ENCODE results near the gene DCAF12. TPM values are rescaled to one million over a fixed set of nuclear protein-coding genes. Genes with fewer than 3 reads are reported as not detected.
A peak's percentile ranks its signal among the peaks of the same experiment; 100 is the strongest.

DCAF12 gene
- total and polyA plus RNA-seq, 2 of the 13 experiments (the other 11 are each of a cell fraction or from before 2014, with no cell fraction given), result 26.8 to 37.4 TPM

- TF ChIP-seq ZNF503 (CRISPR knock-in tag; IDR thresholded peaks at IDR 0.05) (no peak), RAD51 (IDR thresholded peaks at IDR 0.05; ENCODE audit: borderline replicate concordance) (no peak), CREB1 (IDR thresholded peaks at IDR 0.05) (peak; percentile 57; the same call in 1 of the 2 replicates), CREB1 (CRISPR knock-in tag; IDR thresholded peaks at IDR 0.05) (peak; percentile 43; the same call in 1 of the 2 replicates), ZNF660 (CRISPR knock-in tag; IDR thresholded peaks at IDR 0.05; ENCODE audit: borderline replicate concordance, low read depth) (no peak), RBM22 (optimal IDR thresholded peaks at IDR 0.05; ENCODE audit: low read length) (peak; percentile 62), ZNF816 (CRISPR knock-in tag; IDR thresholded peaks at IDR 0.05; ENCODE audit: borderline replicate concordance) (peak; percentile 93), MIER2 (CRISPR knock-in tag; IDR thresholded peaks at IDR 0.05) (no peak), ATF7-NPFF (CRISPR knock-in tag; IDR thresholded peaks at IDR 0.05; ENCODE audit: low read depth) (no peak), ZNF513 (CRISPR knock-in tag; conservative IDR thresholded peaks at IDR 0.05) (no peak), PAF1 (CRISPR knock-in tag; IDR thresholded peaks at IDR 0.05) (no peak), DMAP1 (CRISPR knock-in tag; IDR thresholded peaks at IDR 0.05) (peak; percentile 84), ZBTB3 (CRISPR knock-in tag; IDR thresholded peaks at IDR 0.05; ENCODE audit: borderline replicate concordance, low read depth) (peak; percentile 85; the same call in 1 of the 2 replicates), BHLHE40 (IDR thresholded peaks at IDR 0.05; ENCODE audit: low read length) (no peak), ZNF441 (CRISPR knock-in tag; IDR thresholded peaks at IDR 0.05; ENCODE audit: borderline replicate concordance) (peak; percentile 50), HMG20B (CRISPR knock-in tag; conservative IDR thresholded peaks at IDR 0.05) (no peak), NFYB (CRISPR knock-in tag; IDR thresholded peaks at IDR 0.05) (no peak), ETV6 (CRISPR knock-in tag; conservative IDR thresholded peaks at IDR 0.05) (peak; percentile 8; the same call in 1 of the 2 replicates), MED8 (CRISPR knock-in tag; IDR thresholded peaks at IDR 0.05; ENCODE audit: insufficient replicate concordance) (peak; percentile 77), SRSF4 (IDR thresholded peaks at IDR 0.05; ENCODE audit: low read depth, low read length, poor library complexity, severe bottlenecking) (no peak), ZNF564 (CRISPR knock-in tag; IDR thresholded peaks at IDR 0.05) (peak; percentile 69; the same call in 1 of the 2 replicates), HDAC6 (IDR thresholded peaks at IDR 0.05; ENCODE audit: low read depth, low read length) (no peak), MAFG (CRISPR knock-in tag; IDR thresholded peaks at IDR 0.05) (no peak), EZH2 (conservative IDR thresholded peaks at IDR 0.05; ENCODE audit: low read depth, low read length) (no peak), FOSL1 (CRISPR knock-in tag; IDR thresholded peaks at IDR 0.05; ENCODE audit: borderline replicate concordance) (no peak), RELA (CRISPR knock-in tag; IDR thresholded peaks at IDR 0.05) (no peak), ZNF138 (CRISPR knock-in tag; IDR thresholded peaks at IDR 0.05; ENCODE audit: low read depth) (no peak), ZNF749 (CRISPR knock-in tag; IDR thresholded peaks at IDR 0.05; ENCODE audit: borderline replicate concordance) (no peak; the same call in 1 of the 2 replicates)
These were observed at the start of gene DCAF12 (continued) for GRCh38 chr9:34126207-34127034.
